Measurements from ENCODE around the gene DGKD.
A peak's percentile ranks its signal among the peaks of the same experiment; 100 is the strongest.

DGKD gene

GRCh38 chr2:233428008-233428407, 73.7 kb downstream of the DGKD start:
- Histone ChIP-seq H3K79me2 (ENCODE audit: insufficient read depth, low read length) (peaks cover 4% of the 10 kb centered on the region; the same call in 1 of the 2 replicates), H3K4me3 (ENCODE audit: low read depth in 1 of 2, low read length in 2 of 2) (no peak overlapping the region)

GRCh38 chr2:233428438-233428837, 74.1 kb downstream of the DGKD start:
- H3K27ac ChIP-seq (ENCODE audit: low read length): no peak overlapping the region
- no peak for ATAC-seq (ENCODE audit: insufficient read depth, low read depth)
- TF ChIP-seq, protein P1, sequence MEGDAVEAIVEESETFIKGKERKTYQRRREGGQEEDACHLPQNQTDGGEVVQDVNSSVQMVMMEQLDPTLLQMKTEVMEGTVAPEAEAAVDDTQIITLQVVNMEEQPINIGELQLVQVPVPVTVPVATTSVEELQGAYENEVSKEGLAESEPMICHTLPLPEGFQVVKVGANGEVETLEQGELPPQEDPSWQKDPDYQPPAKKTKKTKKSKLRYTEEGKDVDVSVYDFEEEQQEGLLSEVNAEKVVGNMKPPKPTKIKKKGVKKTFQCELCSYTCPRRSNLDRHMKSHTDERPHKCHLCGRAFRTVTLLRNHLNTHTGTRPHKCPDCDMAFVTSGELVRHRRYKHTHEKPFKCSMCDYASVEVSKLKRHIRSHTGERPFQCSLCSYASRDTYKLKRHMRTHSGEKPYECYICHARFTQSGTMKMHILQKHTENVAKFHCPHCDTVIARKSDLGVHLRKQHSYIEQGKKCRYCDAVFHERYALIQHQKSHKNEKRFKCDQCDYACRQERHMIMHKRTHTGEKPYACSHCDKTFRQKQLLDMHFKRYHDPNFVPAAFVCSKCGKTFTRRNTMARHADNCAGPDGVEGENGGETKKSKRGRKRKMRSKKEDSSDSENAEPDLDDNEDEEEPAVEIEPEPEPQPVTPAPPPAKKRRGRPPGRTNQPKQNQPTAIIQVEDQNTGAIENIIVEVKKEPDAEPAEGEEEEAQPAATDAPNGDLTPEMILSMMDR (IDR thresholded peaks at IDR 0.05; ENCODE audit: borderline replicate concordance, extremely low read depth, low read length, poor library complexity, severe bottlenecking): no peak
- no peak for TF ChIP-seq EZH2 (IDR thresholded peaks at IDR 0.05; ENCODE audit: borderline replicate concordance, low read depth, low read length, severe bottlenecking)
- peaks cover 4% of the 10 kb centered on the region; the same call in 1 of the 2 replicates for H3K79me2 ChIP-seq (ENCODE audit: insufficient read depth, low read length)
- no peaks in the 10 kb centered on the region for H3K4me1 ChIP-seq (ENCODE audit: insufficient read depth, low read length)
- H3K9me3 ChIP-seq (ENCODE audit: insufficient read depth, low read length, severe bottlenecking): no peaks in the 10 kb centered on the region
- no peak overlapping the region for H3K4me2 ChIP-seq (ENCODE audit: insufficient read depth, low read length)
- H3K9ac ChIP-seq (ENCODE audit: low read depth, low read length): no peak overlapping the region
- H3K27me3 ChIP-seq (ENCODE audit: insufficient read depth, low read length, poor library complexity): no peaks in the 10 kb centered on the region
- no peak overlapping the region for H3K4me3 ChIP-seq (ENCODE audit: low read depth in 1 of 2, low read length in 2 of 2)
- no peak overlapping the region for H2AFZ ChIP-seq (ENCODE audit: low read depth, low read length)
- no peaks in the 10 kb centered on the region for H3K36me3 ChIP-seq (ENCODE audit: insufficient read depth, low read length)
- no peak for DNase-seq
- H4K20me1 ChIP-seq (ENCODE audit: insufficient read depth, low read length): peaks cover 10% of the 10 kb centered on the region; the same call in 1 of the 2 replicates

More at GRCh38 chr2:233428008-233428407, 73.7 kb downstream of the DGKD start:
- Histone ChIP-seq H2AFZ (ENCODE audit: low read depth, low read length) (no peak overlapping the region), H3K36me3 (ENCODE audit: insufficient read depth, low read length) (no peaks in the 10 kb centered on the region), H4K20me1 (ENCODE audit: insufficient read depth, low read length) (peaks cover 10% of the 10 kb centered on the region; the same call in 1 of the 2 replicates), H3K27me3 (ENCODE audit: insufficient read depth, low read length, poor library complexity) (no peaks in the 10 kb centered on the region), H3K27ac (ENCODE audit: low read length) (no peak overlapping the region), H3K4me1 (ENCODE audit: insufficient read depth, low read length) (no peaks in the 10 kb centered on the region), H3K4me2 (ENCODE audit: insufficient read depth, low read length) (no peak overlapping the region), H3K9ac (ENCODE audit: low read depth, low read length) (no peak overlapping the region), H3K9me3 (ENCODE audit: insufficient read depth, low read length, severe bottlenecking) (no peaks in the 10 kb centered on the region)
- TF ChIP-seq EZH2 (IDR thresholded peaks at IDR 0.05; ENCODE audit: borderline replicate concordance, low read depth, low read length, severe bottlenecking): no peak
- TF ChIP-seq, protein P1 (IDR thresholded peaks at IDR 0.05; ENCODE audit: borderline replicate concordance, extremely low read depth, low read length, poor library complexity, severe bottlenecking): no peak
- peak; percentile 44; the same call in 1 of the 3 replicates for ATAC-seq (ENCODE audit: insufficient read depth, low read depth)
- DNase-seq: no peak

- H3K9ac ChIP-seq (ENCODE audit: low read depth, low read length): no peak overlapping the region
- no peaks in the 10 kb centered on the region for H3K9me3 ChIP-seq (ENCODE audit: insufficient read depth, low read length, severe bottlenecking)
- H3K79me2 ChIP-seq (ENCODE audit: insufficient read depth, low read length): peaks cover 1% of the 10 kb centered on the region; the same call in 1 of the 2 replicates
- DNase-seq (no peak), ATAC-seq (ENCODE audit: insufficient read depth, low read depth) (no peak)
- H4K20me1 ChIP-seq (ENCODE audit: insufficient read depth, low read length): peaks cover 10% of the 10 kb centered on the region; the same call in 1 of the 2 replicates
- no peak overlapping the region for H3K27ac ChIP-seq (ENCODE audit: low read length)
- no peak overlapping the region for H3K4me3 ChIP-seq (ENCODE audit: low read depth in 1 of 2, low read length in 2 of 2)
- H3K4me2 ChIP-seq (ENCODE audit: insufficient read depth, low read length): no peak overlapping the region
- TF ChIP-seq, protein P1 (IDR thresholded peaks at IDR 0.05; ENCODE audit: borderline replicate concordance, extremely low read depth, low read length, poor library complexity, severe bottlenecking): no peak
- TF ChIP-seq EZH2 (IDR thresholded peaks at IDR 0.05; ENCODE audit: borderline replicate concordance, low read depth, low read length, severe bottlenecking): no peak
- no peak overlapping the region for H2AFZ ChIP-seq (ENCODE audit: low read depth, low read length)
- no peaks in the 10 kb centered on the region for H3K27me3 ChIP-seq (ENCODE audit: insufficient read depth, low read length, poor library complexity)
- no peaks in the 10 kb centered on the region for H3K36me3 ChIP-seq (ENCODE audit: insufficient read depth, low read length)
- H3K4me1 ChIP-seq (ENCODE audit: insufficient read depth, low read length): no peaks in the 10 kb centered on the region
Measured at GRCh38 chr2:233429175-233429897, 75.0 kb downstream of the DGKD start.
